ENCODE results near the gene CASP7. TPM values are rescaled to one million over a fixed set of nuclear protein-coding genes. Genes with fewer than 3 reads are reported as not detected.

The CASP7 gene
- total RNA-seq, 1 donor from 2014 or later, result 9.9 TPM

DNA sequence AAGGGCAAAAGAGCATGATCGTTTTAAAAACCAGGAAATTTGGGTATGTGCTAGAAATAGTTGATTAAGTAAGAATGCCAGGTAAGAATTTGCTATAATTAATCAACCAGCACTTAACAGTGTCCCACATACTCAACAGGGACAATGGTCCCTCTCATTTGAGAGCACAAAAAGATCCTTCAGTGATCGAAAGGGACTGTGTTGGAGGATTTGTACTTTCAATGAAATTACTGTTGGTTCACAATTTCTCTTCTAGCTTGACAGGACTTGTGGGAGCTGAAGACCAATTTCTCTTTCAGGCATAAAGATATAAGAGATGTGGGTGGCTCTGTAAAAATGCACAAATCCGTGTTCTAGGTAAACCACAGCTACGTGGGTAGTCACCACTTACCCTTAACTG is 59.3 kb downstream of the CASP7 start:
- intact Hi-C loops (cut with micrococcal nuclease), result no loop called here
- no peak for DNase-seq
- H3K9me3 ChIP-seq (replicated peaks), result no peaks in the 10 kb centered on the region
- no peak overlapping the region for H3K4me3 ChIP-seq
- peaks cover 3% of the 10 kb centered on the region for H3K4me1 ChIP-seq
- no peaks in the 10 kb centered on the region for H3K36me3 ChIP-seq
- H3K27me3 ChIP-seq (ENCODE audit: low read depth), result peaks cover 28% of the 10 kb centered on the region
- TF ChIP-seq, protein P1, sequence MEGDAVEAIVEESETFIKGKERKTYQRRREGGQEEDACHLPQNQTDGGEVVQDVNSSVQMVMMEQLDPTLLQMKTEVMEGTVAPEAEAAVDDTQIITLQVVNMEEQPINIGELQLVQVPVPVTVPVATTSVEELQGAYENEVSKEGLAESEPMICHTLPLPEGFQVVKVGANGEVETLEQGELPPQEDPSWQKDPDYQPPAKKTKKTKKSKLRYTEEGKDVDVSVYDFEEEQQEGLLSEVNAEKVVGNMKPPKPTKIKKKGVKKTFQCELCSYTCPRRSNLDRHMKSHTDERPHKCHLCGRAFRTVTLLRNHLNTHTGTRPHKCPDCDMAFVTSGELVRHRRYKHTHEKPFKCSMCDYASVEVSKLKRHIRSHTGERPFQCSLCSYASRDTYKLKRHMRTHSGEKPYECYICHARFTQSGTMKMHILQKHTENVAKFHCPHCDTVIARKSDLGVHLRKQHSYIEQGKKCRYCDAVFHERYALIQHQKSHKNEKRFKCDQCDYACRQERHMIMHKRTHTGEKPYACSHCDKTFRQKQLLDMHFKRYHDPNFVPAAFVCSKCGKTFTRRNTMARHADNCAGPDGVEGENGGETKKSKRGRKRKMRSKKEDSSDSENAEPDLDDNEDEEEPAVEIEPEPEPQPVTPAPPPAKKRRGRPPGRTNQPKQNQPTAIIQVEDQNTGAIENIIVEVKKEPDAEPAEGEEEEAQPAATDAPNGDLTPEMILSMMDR (IDR thresholded peaks at IDR 0.05; ENCODE audit: borderline replicate concordance), result no peak
- H3K27ac ChIP-seq (replicated peaks), result no peak overlapping the region

DNA sequence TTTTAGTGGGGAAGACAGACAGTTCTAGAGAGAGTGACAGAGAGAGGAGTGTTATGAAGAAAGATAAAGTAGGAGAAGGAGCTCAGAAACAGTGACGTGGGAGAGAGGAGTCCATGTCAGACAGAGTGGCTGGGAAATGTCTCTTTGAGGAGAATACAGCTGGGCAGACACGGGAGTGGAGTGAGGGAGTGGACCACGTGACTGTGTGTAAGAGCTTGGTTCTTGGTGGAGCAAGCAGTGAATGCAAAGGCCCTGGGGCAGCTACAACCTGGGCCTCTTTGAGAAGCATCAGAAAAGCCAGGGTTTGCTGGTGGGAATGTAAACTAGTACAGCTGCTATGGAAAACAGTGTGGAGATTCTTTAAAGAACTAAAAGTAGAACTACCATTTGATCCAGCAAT is 59.9 kb downstream of the CASP7 start:
- peaks cover 3% of the 10 kb centered on the region for H3K4me1 ChIP-seq
- no peaks in the 10 kb centered on the region for H3K9me3 ChIP-seq (replicated peaks)
- TF ChIP-seq, protein P1 (IDR thresholded peaks at IDR 0.05; ENCODE audit: borderline replicate concordance), result no peak
- H3K36me3 ChIP-seq, result no peaks in the 10 kb centered on the region
- intact Hi-C loops (cut with micrococcal nuclease), result no loop called here
- H3K27me3 ChIP-seq (ENCODE audit: low read depth), result peaks cover 31% of the 10 kb centered on the region
- H3K27ac ChIP-seq (replicated peaks), result no peak overlapping the region
- no peak overlapping the region for H3K4me3 ChIP-seq
- DNase-seq, result no peak

DNA sequence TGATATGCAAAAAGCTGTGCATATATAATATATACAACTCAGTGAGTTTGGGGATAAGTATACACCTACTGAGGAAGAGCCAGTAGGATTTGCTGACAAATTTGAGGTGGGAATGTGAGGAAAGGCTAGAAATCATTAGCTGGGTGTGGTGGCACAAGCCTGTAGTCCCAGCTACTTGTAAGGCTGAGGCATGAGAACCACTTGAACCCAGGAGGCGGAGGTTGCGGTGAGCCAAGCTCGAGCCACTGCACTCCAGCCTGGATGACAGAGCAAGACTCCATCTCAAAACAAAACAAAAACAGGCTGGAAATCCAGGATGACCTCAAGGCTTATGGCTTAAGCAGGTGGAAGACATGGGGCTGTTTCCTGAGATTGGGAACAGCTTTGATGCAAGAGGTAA is 61.1 kb downstream of the CASP7 start:
- H3K4me1 ChIP-seq, result peaks cover 3% of the 10 kb centered on the region
- TF ChIP-seq, protein P1 (IDR thresholded peaks at IDR 0.05; ENCODE audit: borderline replicate concordance), result no peak
- no peaks in the 10 kb centered on the region for H3K36me3 ChIP-seq
- DNase-seq, result no peak
- H3K4me3 ChIP-seq, result no peak overlapping the region
- intact Hi-C loops (cut with micrococcal nuclease), result no loop called here
- no peaks in the 10 kb centered on the region for H3K9me3 ChIP-seq (replicated peaks)
- H3K27ac ChIP-seq (replicated peaks), result no peak overlapping the region
- H3K27me3 ChIP-seq (ENCODE audit: low read depth), result peaks cover 33% of the 10 kb centered on the region

- no peaks in the 10 kb centered on the region for H3K36me3 ChIP-seq
- no peak overlapping the region for H3K4me3 ChIP-seq
- DNase-seq, result no peak
- peaks cover 33% of the 10 kb centered on the region for H3K27me3 ChIP-seq (ENCODE audit: low read depth)
- H3K4me1 ChIP-seq, result no peaks in the 10 kb centered on the region
- intact Hi-C loops (cut with micrococcal nuclease), result no loop called here
- TF ChIP-seq, protein P1 (IDR thresholded peaks at IDR 0.05; ENCODE audit: borderline replicate concordance), result no peak
- H3K27ac ChIP-seq (replicated peaks), result no peak overlapping the region
- H3K9me3 ChIP-seq (replicated peaks), result no peaks in the 10 kb centered on the region
Measured at GRCh38 chr10:113742466-113742865, 62.8 kb downstream of the CASP7 start.

- Histone ChIP-seq H3K27me3 (ENCODE audit: low read depth) (peaks cover 36% of the 10 kb centered on the region), H3K4me1 (no peaks in the 10 kb centered on the region), H3K27ac (replicated peaks) (no peak overlapping the region), H3K36me3 (no peaks in the 10 kb centered on the region), H3K9me3 (replicated peaks) (no peaks in the 10 kb centered on the region), H3K4me3 (no peak overlapping the region)
- no peak for DNase-seq
- TF ChIP-seq, protein P1 (IDR thresholded peaks at IDR 0.05; ENCODE audit: borderline replicate concordance), result no peak
- intact Hi-C loops (cut with micrococcal nuclease), result no loop called here
Measured at GRCh38 chr10:113743594-113743993, 63.9 kb downstream of the CASP7 start.

- Histone ChIP-seq H3K27me3 (ENCODE audit: low read depth) (peaks cover 37% of the 10 kb centered on the region), H3K27ac (replicated peaks) (no peak overlapping the region), H3K36me3 (no peaks in the 10 kb centered on the region), H3K9me3 (replicated peaks) (no peaks in the 10 kb centered on the region), H3K4me3 (no peak overlapping the region), H3K4me1 (no peaks in the 10 kb centered on the region)
- TF ChIP-seq, protein P1 (IDR thresholded peaks at IDR 0.05; ENCODE audit: borderline replicate concordance), result no peak
- DNase-seq, result no peak
- intact Hi-C loops (cut with micrococcal nuclease), result no loop called here
Measured at GRCh38 chr10:113745374-113745773, 65.7 kb downstream of the CASP7 start.
